MM.1S (cell line): ENCODE data around the gene REC114.

Experiments
- DNase-seq: peaks from one replicate; pipeline ENCODE4 v3.0.0-alpha.2; 2015
- H2AFZ ChIP-seq: fragments of 300-600 bp; sonication (generic); 2 replicates; pipeline ENCODE4 v1.6.0; 2016; ENCODE audit warnings: antibody characterized with exemption, low read length
- H3F3A ChIP-seq: fragments of 300-600 bp; sonication (generic); 2 replicates; pipeline ENCODE4 v1.6.1; 2016; ENCODE audit warnings: mild to moderate bottlenecking, antibody characterized with exemption, low read length, moderate library complexity, mixed read lengths; ENCODE audit not compliant: insufficient read depth
- H3K27ac ChIP-seq: fragments of 300-600 bp; sonication (generic); 2 replicates; pipeline ENCODE4 v1.5.1; 2016; ENCODE audit warnings: mild to moderate bottlenecking, low read length
- H3K27me3 ChIP-seq: fragments of 300-600 bp; sonication (generic); replicated peaks from 2 replicates; pipeline ENCODE4 v1.6.0; 2016; ENCODE audit warnings: low read length; ENCODE audit not compliant: insufficient read depth
- H3K36me3 ChIP-seq: fragments of 300-600 bp; sonication (generic); replicated peaks from 2 replicates; pipeline ENCODE4 v1.6.1; 2016; ENCODE audit warnings: mild to moderate bottlenecking, low read length, mixed read lengths; ENCODE audit not compliant: insufficient read depth
- H3K4me1 ChIP-seq: fragments of 300-600 bp; sonication (generic); 2 replicates; pipeline ENCODE4 v1.6.1; 2016; ENCODE audit warnings: low read length, mixed read lengths
- H3K4me2 ChIP-seq: fragments of 300-600 bp; sonication (generic); 2 replicates; pipeline ENCODE4 v1.6.0; 2016; ENCODE audit warnings: low read depth, low read length
- H3K4me3 ChIP-seq: fragments of 300-600 bp; sonication (generic); 2 replicates; pipeline ENCODE4 v1.5.1; 2016; ENCODE audit warnings: low read length, mixed read lengths
- H3K79me2 ChIP-seq: fragments of 300-600 bp; sonication (generic); 2 replicates; pipeline ENCODE4 v1.6.1; 2016; ENCODE audit warnings: mixed run types, low read length, mixed read lengths
- H3K9ac ChIP-seq: fragments of 300-600 bp; sonication (generic); 2 replicates; pipeline ENCODE4 v1.6.1; 2016; ENCODE audit warnings: low read length, mixed read lengths
- H3K9me2 ChIP-seq: fragments of 300-600 bp; sonication (generic); replicated peaks from 2 replicates; pipeline ENCODE4 v1.6.1; 2016; ENCODE audit warnings: mild to moderate bottlenecking, low read length, mixed read lengths; ENCODE audit not compliant: insufficient read depth
- H3K9me3 ChIP-seq: fragments of 300-600 bp; sonication (generic); replicated peaks from 2 replicates; pipeline ENCODE4 v1.6.1; 2016; ENCODE audit warnings: mild to moderate bottlenecking, low read length, mixed read lengths; ENCODE audit not compliant: insufficient read depth
- H4K20me1 ChIP-seq: fragments of 300-600 bp; sonication (generic); 2 replicates; pipeline ENCODE4 v1.6.1; 2016; ENCODE audit warnings: mild to moderate bottlenecking, low read length, moderate library complexity, mixed read lengths; ENCODE audit not compliant: insufficient read depth
- CTCF ChIP-seq: fragments of 300-600 bp; sonication (generic); IDR thresholded peaks from 2 replicates; pipeline ENCODE4 v1.5.1; 2016; ENCODE audit warnings: antibody characterized with exemption, low read length, mixed read lengths
- EZH2 ChIP-seq: fragments of 300-600 bp; sonication (generic); optimal IDR thresholded peaks from 2 replicates; pipeline ENCODE3; 2017; ENCODE audit warnings: low read depth, mild to moderate bottlenecking, antibody characterized with exemption, low read length, mixed read lengths
- EZH2phosphoT487 ChIP-seq: fragments of 300-600 bp; sonication (generic); IDR thresholded peaks from 2 replicates; pipeline ENCODE4 v1.6.1; 2018; ENCODE audit warnings: antibody characterized with exemption, low read length

The REC114 gene

GRCh38 chr15:73583544-73583943 lies 140.6 kb downstream of the REC114 start:
- no peak overlapping the region for H3K27ac ChIP-seq
- no peak for DNase-seq
- no peak overlapping the region for H3K4me2 ChIP-seq
- no peaks in the 10 kb centered on the region for H3K27me3 ChIP-seq
- no peaks in the 10 kb centered on the region for H3K4me1 ChIP-seq
- no peaks in the 10 kb centered on the region for H3K79me2 ChIP-seq
- no peak overlapping the region for H3K9ac ChIP-seq
- H3K9me2 ChIP-seq: no peaks in the 10 kb centered on the region
- TF ChIP-seq EZH2 (no peak), EZH2phosphoT487 (no peak), CTCF (no peak)
- H3F3A ChIP-seq: no peaks in the 10 kb centered on the region
- no peaks in the 10 kb centered on the region for H4K20me1 ChIP-seq
- H3K9me3 ChIP-seq: no peaks in the 10 kb centered on the region
- 0 out of 2 replicates have a peak, but pooled peaks cover 4% of the 10 kb centered on the region for H3K36me3 ChIP-seq
- no peak overlapping the region for H2AFZ ChIP-seq
- no peak overlapping the region for H3K4me3 ChIP-seq

- Histone ChIP-seq H2AFZ (no peak overlapping the region), H3K36me3 (0 out of 2 replicates have a peak, but pooled peaks cover 4% of the 10 kb centered on the region), H3K27ac (no peak overlapping the region), H3K4me3 (no peak overlapping the region), H3K9me3 (no peaks in the 10 kb centered on the region), H3K4me2 (no peak overlapping the region), H3K27me3 (no peaks in the 10 kb centered on the region), H3K9ac (no peak overlapping the region), H3K4me1 (no peaks in the 10 kb centered on the region), H3K9me2 (no peaks in the 10 kb centered on the region), H3K79me2 (no peaks in the 10 kb centered on the region), H4K20me1 (no peaks in the 10 kb centered on the region), H3F3A (no peaks in the 10 kb centered on the region)
- no peak for DNase-seq
- TF ChIP-seq CTCF: no peak
- no peak for TF ChIP-seq EZH2
- no peak for TF ChIP-seq EZH2phosphoT487
These were observed 141.9 kb downstream of the REC114 start for GRCh38 chr15:73584699-73585420.

DNA sequence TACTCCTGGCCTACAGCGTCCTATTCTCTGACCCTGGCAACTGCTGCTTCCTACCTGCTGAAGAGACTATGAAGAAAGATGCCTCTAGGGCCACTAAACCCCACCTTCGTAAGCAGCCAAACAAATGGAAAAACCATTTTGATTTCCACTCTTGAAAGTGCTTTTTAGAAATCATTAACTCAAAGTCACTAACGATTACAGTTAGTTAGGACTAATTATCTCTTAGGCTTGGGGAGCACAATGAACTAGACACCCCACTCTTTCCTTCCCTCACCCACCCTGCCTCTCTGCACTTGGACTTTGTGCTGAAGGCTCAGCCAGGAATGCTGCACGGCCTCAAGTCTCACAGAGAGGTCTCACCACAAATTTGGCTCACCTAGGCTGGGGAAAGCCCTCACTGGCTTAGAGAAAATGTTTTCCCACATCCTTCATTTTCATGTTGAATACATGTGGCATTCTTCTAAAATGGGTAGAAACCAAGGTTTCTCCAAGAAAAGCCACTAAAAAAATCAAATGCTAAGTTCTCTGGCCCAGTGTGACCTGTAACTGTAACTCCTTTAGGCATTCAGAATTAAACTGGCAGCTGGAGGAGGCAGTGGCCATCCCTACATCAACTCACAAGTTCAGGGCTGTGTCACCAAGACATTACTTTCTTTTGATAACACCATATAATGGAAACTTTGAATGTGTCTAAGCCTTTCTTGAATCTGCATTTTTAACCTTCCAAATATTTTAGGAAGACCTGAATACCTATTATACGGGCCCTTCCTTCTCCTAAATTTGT lies 143.1 kb downstream of the REC114 start:
- Histone ChIP-seq H3K36me3 (0 out of 2 replicates have a peak, but pooled peaks cover 4% of the 10 kb centered on the region), H3K4me2 (no peak overlapping the region), H3K79me2 (no peaks in the 10 kb centered on the region), H4K20me1 (no peaks in the 10 kb centered on the region), H3K27ac (no peak overlapping the region), H2AFZ (no peak overlapping the region), H3K9me2 (no peaks in the 10 kb centered on the region), H3F3A (no peaks in the 10 kb centered on the region), H3K9ac (no peak overlapping the region), H3K4me3 (no peak overlapping the region), H3K9me3 (no peaks in the 10 kb centered on the region), H3K4me1 (no peaks in the 10 kb centered on the region), H3K27me3 (no peaks in the 10 kb centered on the region)
- no peak for TF ChIP-seq EZH2phosphoT487
- no peak for TF ChIP-seq CTCF
- no peak for TF ChIP-seq EZH2
- DNase-seq: no peak
